ENCODE measurements around the gene IGSF9.

IGSF9 gene

GRCh38 chr1:159925719-159926078 is 19.7 kb downstream of the IGSF9 start:
- TF ChIP-seq CTCF (conservative IDR thresholded peaks at IDR 0.05; ENCODE audit: control insufficient read depth, insufficient read depth, low read depth, low read length) = no peak
- H3K4me3 ChIP-seq (ENCODE audit: control insufficient read depth, low read depth, low read length) = peak overlapping the region; percentile 98
- no peak for DNase-seq (ENCODE audit: low read depth)

DNA sequence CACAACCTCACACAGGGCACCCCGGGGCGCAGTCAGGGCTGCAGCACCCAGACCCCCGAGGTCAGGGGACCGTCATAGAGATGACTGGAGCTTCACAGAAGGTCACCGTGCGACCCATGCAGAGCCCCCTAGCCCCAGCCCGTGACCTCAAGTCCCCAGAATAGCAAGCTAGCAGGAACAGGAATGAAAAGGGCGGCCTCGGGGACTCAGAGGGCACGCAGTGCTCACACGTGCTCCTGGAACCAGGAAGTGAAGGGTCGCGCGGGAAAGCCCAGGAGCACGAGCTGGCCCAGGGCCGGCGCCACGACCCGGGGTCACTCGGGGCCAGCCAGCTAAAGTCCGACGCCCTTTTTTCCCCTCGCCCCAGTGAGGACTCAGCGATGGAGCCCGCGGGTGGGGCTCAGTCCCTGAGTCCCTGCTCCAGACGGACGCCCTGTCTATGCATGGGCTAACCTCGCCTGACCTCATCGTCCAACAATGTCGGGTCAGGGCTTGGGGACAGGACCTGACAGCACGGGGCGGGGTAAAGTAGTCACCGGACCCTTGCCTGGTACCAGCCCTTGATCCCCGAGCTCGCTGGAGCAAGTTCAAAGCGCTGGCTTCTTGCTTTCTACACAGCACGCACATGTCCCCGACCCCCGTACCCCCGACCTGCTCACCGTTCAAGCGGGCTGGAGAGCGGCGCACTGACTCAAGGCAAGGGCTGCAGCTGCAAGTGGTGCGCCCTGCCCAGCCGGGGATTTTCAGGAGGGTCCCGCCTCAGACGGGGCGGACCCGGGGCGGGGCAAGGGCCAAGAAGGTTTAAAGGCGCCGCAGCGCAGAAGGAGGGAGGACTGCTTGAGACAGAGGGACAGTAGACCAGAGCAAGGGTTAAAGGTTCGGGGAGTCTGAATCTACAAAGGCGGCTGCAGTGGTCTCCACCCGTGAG is 20.4 kb downstream of the IGSF9 start, which contains the start of gene TAGLN2:
TAGLN2 (minus strand) TSS at position 717 of the 928 bp plus-strand sequence. CDS start 4,998 bp downstream, outside the sequence.
- no peak for TF ChIP-seq CTCF (conservative IDR thresholded peaks at IDR 0.05; ENCODE audit: control insufficient read depth, insufficient read depth, low read depth, low read length)
- peak within 1 kb of the TSS; percentile 98 for H3K4me3 ChIP-seq (ENCODE audit: control insufficient read depth, low read depth, low read length)
- peak; percentile 89 for DNase-seq (ENCODE audit: low read depth)

GRCh38 chr1:159924025-159924790 is 21.2 kb downstream of the IGSF9 start:
- peak; percentile 88 for DNase-seq (ENCODE audit: low read depth)
- TF ChIP-seq CTCF (conservative IDR thresholded peaks at IDR 0.05; ENCODE audit: control insufficient read depth, insufficient read depth, low read depth, low read length) = no peak
- peak overlapping the region; percentile 98 for H3K4me3 ChIP-seq (ENCODE audit: control insufficient read depth, low read depth, low read length)

- TF ChIP-seq CTCF (conservative IDR thresholded peaks at IDR 0.05; ENCODE audit: control insufficient read depth, insufficient read depth, low read depth, low read length) = no peak
- H3K4me3 ChIP-seq (ENCODE audit: control insufficient read depth, low read depth, low read length) = peak overlapping the region; percentile 98
- peak; percentile 83 for DNase-seq (ENCODE audit: low read depth)
Measured at GRCh38 chr1:159923203-159924024, 22.0 kb downstream of the IGSF9 start.

GRCh38 chr1:159922511-159923202 is 22.8 kb downstream of the IGSF9 start:
- H3K4me3 ChIP-seq (ENCODE audit: control insufficient read depth, low read depth, low read length) = peak overlapping the region; percentile 98
- DNase-seq (ENCODE audit: low read depth) = peak; percentile 41
- no peak for TF ChIP-seq CTCF (conservative IDR thresholded peaks at IDR 0.05; ENCODE audit: control insufficient read depth, insufficient read depth, low read depth, low read length)

Measured in fibroblast of mammary gland (primary cell).